ENCODE measurements around the gene DESI2.

- TF ChIP-seq POLR2AphosphoS5 (IDR thresholded peaks at IDR 0.05): no peak
- no peak for TF ChIP-seq CTCF (IDR thresholded peaks at IDR 0.05)
- TF ChIP-seq POLR2A (IDR thresholded peaks at IDR 0.05): no peak
- TF ChIP-seq EP300 (IDR thresholded peaks at IDR 0.05): no peak
These were observed 837 bp upstream of the DESI2 start for GRCh38 chr1:244651956-244652622.

Data from stomach (tissue), 4 donors.